ENCODE results near the gene MYRF. TPM values are rescaled to one million over a fixed set of nuclear protein-coding genes. Genes with fewer than 3 reads are reported as not detected.

MYRF gene
- total and polyA plus RNA-seq, 2 donors (not counting 1 experiment from before 2014, with no cell fraction given): 0.27 to 0.34 TPM

- Histone ChIP-seq H2AFZ (ENCODE audit: insufficient read depth, low read depth, low read length, poor library complexity, severe bottlenecking) (no peak overlapping the region), H3K4me1 (ENCODE audit: control insufficient read depth in 2 of 2, insufficient read depth in 2 of 2, low read length in 2 of 2) (peaks cover 12 to 16% of the 10 kb centered on the region in 2 donors), H3K4me2 (replicated peaks; ENCODE audit: low read depth, low read length, poor library complexity, severe bottlenecking) (no peak overlapping the region), H3K9me3 (ENCODE audit: control extremely low read depth in 1 of 3, control insufficient read depth in 2 of 3, insufficient read depth in 1 of 3, low read length in 2 of 3) (no peaks in the 10 kb centered on the region), H3K27me3 (replicated peaks in 1 of 4; ENCODE audit: control extremely low read depth in 1 of 4, control insufficient read depth in 3 of 4, insufficient read depth in 4 of 4, low read length in 3 of 4) (peaks cover 0 to 24% (median 14%) of the 10 kb centered on the region in 4 experiments), H3K79me2 (ENCODE audit: control insufficient read depth, insufficient read depth, low read length) (no peaks in the 10 kb centered on the region), H3K27ac (ENCODE audit: low read length in 2 of 2) (no peak overlapping the region), H3K9ac (ENCODE audit: low read length) (no peak overlapping the region), H3K36me3 (replicated peaks in 1 of 2; ENCODE audit: control extremely low read depth in 1 of 2, control insufficient read depth in 1 of 2, extremely low read depth in 1 of 2, insufficient read depth in 2 of 2, low read length in 1 of 2) (no peaks in the 10 kb centered on the region), H3K4me3 (ENCODE audit: control extremely low read depth in 1 of 5, extremely low read depth in 1 of 5, insufficient read depth in 1 of 5, low read depth in 2 of 5, low read length in 4 of 5) (no peak overlapping the region), H4K20me1 (ENCODE audit: control insufficient read depth, insufficient read depth, low read length, poor library complexity, severe bottlenecking) (no peaks in the 10 kb centered on the region)
- Mint-ChIP-seq H3K4me1 (peaks cover 14% of the 10 kb centered on the region), H3K4me3 (no peak overlapping the region), H3K9me3 (ENCODE audit: insufficient read depth) (no peaks in the 10 kb centered on the region), H3K27ac (no peak overlapping the region), H3K27me3 (peaks cover 22% of the 10 kb centered on the region)
- no peak for DNase-seq
- CTCF ChIA-PET: no interaction called here
- WGBS (ENCODE audit: insufficient coverage): 75% methylated on average over 2 of the region's 4 CpGs
- no peak for ATAC-seq (ENCODE audit: low read depth)
- TF ChIP-seq EZH2 (IDR thresholded peaks at IDR 0.05; ENCODE audit: borderline replicate concordance, insufficient read depth, low read depth, low read length, poor library complexity, severe bottlenecking): no peak
- TF ChIP-seq CTCF (IDR thresholded peaks at IDR 0.05): no peak
- intact Hi-C loops (cut with micrococcal nuclease): no loop called here
- POLR2A ChIA-PET: no interaction called here
Observed at GRCh38 chr11:61756147-61756451, 3.7 kb downstream of the MYRF start.

- Histone ChIP-seq H3K36me3 (replicated peaks in 1 of 2; ENCODE audit: control extremely low read depth in 1 of 2, control insufficient read depth in 1 of 2, extremely low read depth in 1 of 2, insufficient read depth in 2 of 2, low read length in 1 of 2) (no peaks in the 10 kb centered on the region), H3K27me3 (replicated peaks in 1 of 4; ENCODE audit: control extremely low read depth in 1 of 4, control insufficient read depth in 3 of 4, insufficient read depth in 4 of 4, low read length in 3 of 4) (peaks cover 0 to 19% (median 11%) of the 10 kb centered on the region in 4 experiments), H3K4me1 (ENCODE audit: control insufficient read depth in 2 of 2, insufficient read depth in 2 of 2, low read length in 2 of 2) (peaks cover 12 to 16% of the 10 kb centered on the region in 2 donors), H3K4me2 (replicated peaks; ENCODE audit: low read depth, low read length, poor library complexity, severe bottlenecking) (no peak overlapping the region), H3K79me2 (ENCODE audit: control insufficient read depth, insufficient read depth, low read length) (no peaks in the 10 kb centered on the region), H3K4me3 (ENCODE audit: control extremely low read depth in 1 of 5, extremely low read depth in 1 of 5, insufficient read depth in 1 of 5, low read depth in 2 of 5, low read length in 4 of 5) (no peak overlapping the region), H4K20me1 (ENCODE audit: control insufficient read depth, insufficient read depth, low read length, poor library complexity, severe bottlenecking) (no peaks in the 10 kb centered on the region), H3K27ac (ENCODE audit: low read length in 2 of 2) (no peak overlapping the region), H3K9ac (ENCODE audit: low read length) (no peak overlapping the region), H2AFZ (ENCODE audit: insufficient read depth, low read depth, low read length, poor library complexity, severe bottlenecking) (no peak overlapping the region), H3K9me3 (ENCODE audit: control extremely low read depth in 1 of 3, control insufficient read depth in 2 of 3, insufficient read depth in 1 of 3, low read length in 2 of 3) (no peaks in the 10 kb centered on the region)
- Mint-ChIP-seq H3K4me1 (peaks cover 14% of the 10 kb centered on the region), H3K27ac (no peak overlapping the region), H3K9me3 (ENCODE audit: insufficient read depth) (no peaks in the 10 kb centered on the region), H3K4me3 (no peak overlapping the region), H3K27me3 (peaks cover 19% of the 10 kb centered on the region)
- DNase-seq (no peak), ATAC-seq (ENCODE audit: low read depth) (peak; percentile 29)
- POLR2A ChIA-PET: no interaction called here
- WGBS (ENCODE audit: insufficient coverage): 90% methylated on average over 5 of the region's 9 CpGs
- CTCF ChIA-PET: no interaction called here
- TF ChIP-seq EZH2 (IDR thresholded peaks at IDR 0.05; ENCODE audit: borderline replicate concordance, insufficient read depth, low read depth, low read length, poor library complexity, severe bottlenecking): no peak
- TF ChIP-seq CTCF (IDR thresholded peaks at IDR 0.05): no peak
- intact Hi-C loops (cut with micrococcal nuclease): no loop called here
Observed at GRCh38 chr11:61756452-61757212, 4.2 kb downstream of the MYRF start.

All from B cell (primary cell).